NK-92 (cell line): ENCODE data around the gene NUBPL.
A peak's percentile ranks its signal among the peaks of the same experiment; 100 is the strongest.

ENCODE experiments used
- DNase-seq: peaks from one replicate; lab custom pipeline; 2025; ENCODE audit not compliant: unreplicated experiment; lab: John Stamatoyannopoulos, UW

NUBPL gene

GRCh38 chr14:31561155-31561846 is at the start of gene NUBPL:
Gene NUBPL, plus strand, starts transcription at chr14:31561404. Its CDS starts 36 bp downstream, at chr14:31561440.
- peak; percentile 85 for DNase-seq

DNA sequence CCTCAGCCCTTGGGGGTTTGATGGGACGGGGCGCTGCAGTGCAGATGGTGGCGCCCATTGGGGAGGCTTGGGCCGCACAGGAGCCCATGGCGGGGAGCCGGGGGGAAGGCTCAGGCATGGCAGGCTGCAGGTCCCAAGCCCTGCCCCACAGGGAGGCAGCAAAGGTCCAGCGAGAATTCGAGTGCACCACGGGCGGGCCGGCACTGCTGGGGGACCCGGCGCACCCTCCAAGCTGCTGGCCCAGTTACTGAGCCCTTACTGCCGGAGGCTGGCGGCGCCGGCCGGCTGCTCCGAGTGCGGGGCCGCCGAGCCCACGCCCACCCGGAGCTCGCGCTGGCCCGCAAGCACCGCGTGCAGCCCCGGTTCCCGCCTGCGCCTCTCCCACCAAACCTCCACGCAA is 34.1 kb upstream of the NUBPL start:
- no peak for DNase-seq

GRCh38 chr14:31527546-31527945 is 33.7 kb upstream of the NUBPL start:
- no peak for DNase-seq

DNA sequence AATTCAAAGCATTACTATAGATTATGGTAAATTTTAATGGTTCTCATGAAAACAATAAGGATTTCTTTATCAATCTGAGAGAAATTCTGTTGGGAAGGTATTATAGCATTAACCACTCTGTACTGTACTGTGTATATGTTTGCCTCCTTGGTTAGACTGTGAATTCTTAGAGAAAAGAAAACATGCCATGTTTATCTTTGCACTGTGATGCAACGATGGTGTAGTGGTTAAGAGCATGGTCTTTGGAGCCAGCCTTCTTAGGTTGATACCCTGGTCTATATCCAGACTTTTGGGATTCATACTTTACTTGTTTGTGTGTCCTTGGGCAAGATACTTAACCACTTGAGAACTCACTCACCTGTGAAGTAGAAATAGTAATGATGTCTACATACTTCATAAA is 32.2 kb upstream of the NUBPL start:
- DNase-seq: no peak

- no peak for DNase-seq
Observed at GRCh38 chr14:31530136-31530535, 31.1 kb upstream of the NUBPL start.

DNA sequence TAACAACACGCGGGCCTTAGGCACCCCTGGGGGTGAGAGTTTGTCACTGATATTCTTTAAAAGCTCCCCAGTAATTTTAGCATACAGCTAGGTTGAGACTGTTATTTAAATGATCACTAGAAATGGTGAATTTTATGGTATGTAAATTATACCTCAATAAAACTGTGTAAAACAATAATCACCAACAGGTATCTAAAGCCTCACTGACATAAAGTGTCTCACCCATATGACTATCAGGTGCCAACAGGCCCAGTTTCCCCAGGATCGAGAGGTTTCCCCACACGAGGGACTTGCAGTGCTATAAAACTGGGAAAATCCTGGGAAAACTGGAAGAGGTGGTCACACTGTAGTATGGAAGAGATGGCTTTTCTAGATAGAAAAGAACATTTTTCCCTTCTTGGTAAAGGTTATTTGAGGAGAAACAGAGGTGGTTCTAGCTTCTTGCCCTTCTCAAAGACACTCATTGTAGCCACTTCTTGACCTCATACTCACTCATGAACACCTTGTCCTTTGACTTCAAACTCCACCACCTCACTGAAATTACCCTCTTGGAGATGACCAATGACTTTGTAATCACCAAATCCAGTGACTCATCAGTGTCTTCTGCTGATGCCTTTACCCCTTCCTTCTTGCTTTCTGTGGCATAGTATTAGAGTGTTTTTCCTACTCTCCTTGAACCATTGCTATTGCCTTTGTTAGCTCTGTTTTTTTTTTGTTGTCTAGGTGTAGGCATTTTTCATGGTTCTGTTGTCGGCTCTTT is 24.8 kb upstream of the NUBPL start:
- DNase-seq: no peak

DNA sequence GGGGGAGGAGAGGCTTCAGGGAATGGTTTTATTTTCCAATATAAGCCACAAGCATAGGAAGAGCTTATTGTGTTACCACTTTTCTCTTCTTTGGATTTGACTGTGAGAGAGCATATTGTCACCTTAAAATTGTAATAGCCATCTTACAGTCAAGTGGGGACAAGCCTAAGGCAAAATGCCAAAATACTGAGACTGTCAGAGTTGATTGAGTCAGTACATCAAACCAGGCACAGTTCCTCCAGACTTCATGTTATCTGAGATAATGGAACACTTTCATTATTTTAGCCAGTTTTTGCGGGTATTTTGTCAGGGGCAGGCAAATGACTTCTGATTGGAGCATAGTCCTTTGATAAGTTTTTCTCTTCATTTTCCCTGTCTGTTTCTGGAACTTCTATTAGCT is 19.5 kb upstream of the NUBPL start:
- DNase-seq: no peak

- DNase-seq: no peak
Observed at GRCh38 chr14:31543969-31544799, 17.0 kb upstream of the NUBPL start.

GRCh38 chr14:31544816-31545215 is 16.4 kb upstream of the NUBPL start:
- no peak for DNase-seq

DNA sequence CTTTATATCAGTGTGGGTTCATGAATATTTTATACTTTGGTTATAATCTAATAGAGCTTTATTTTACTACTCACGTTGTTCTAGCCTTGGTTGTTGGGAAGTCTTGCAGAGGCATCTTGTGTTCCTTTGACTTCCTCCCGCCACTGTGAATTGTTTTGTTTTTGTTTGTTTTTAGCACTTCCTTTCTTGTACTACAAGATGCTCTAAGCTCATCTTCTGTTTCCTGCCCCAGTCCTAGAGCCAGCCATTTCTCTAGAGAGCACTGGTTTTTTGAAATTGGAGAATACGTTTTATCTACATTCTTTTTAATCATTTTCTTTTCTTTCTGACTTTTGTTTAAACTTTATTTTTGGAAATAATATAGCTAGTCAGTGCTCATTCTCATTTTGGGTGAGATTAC is 15.9 kb upstream of the NUBPL start:
- no peak for DNase-seq

- DNase-seq: no peak
Observed at GRCh38 chr14:31549817-31550216, 11.4 kb upstream of the NUBPL start.

GRCh38 chr14:31550589-31550988 is 10.6 kb upstream of the NUBPL start:
- no peak for DNase-seq

DNA sequence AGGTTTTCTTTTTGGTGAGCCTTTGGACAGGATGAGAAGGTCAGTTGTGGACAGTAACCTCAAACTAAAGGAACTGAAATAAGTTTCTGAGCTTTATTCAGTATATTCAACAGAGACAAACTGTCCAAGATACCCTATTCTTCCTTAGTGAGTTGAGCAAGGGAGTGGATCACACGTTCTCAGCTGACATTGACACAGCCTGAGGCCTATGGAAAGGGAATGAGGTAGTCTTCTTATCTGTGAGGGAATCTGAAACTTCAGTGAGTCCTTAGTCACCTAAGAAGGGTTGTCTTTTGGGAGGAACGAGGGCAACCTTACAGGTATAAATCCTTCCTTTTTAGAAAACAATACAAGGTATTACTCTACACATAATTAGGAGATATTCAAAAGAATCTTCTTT is 5.0 kb upstream of the NUBPL start:
- DNase-seq: no peak

DNA sequence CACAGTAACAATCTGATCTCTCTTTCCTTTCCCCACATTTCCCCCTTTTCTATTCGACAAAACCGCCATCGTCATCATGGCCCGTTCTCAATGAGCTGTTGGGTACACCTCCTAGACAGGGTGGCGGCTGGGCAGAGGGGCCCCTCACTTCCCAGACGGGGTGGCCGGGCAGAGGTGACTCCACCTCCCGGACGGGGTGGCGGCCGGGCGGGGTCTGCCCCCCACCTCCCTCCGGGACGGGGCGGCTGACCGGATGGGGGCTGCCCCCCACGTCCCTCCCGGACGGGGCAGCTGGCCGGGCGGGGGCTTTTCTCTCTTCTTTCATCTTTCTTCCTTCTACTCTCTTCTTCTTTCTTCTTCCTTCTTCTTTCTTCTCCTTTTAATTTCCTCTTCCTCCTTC is 1.3 kb upstream of the NUBPL start:
- DNase-seq: no peak

DNA sequence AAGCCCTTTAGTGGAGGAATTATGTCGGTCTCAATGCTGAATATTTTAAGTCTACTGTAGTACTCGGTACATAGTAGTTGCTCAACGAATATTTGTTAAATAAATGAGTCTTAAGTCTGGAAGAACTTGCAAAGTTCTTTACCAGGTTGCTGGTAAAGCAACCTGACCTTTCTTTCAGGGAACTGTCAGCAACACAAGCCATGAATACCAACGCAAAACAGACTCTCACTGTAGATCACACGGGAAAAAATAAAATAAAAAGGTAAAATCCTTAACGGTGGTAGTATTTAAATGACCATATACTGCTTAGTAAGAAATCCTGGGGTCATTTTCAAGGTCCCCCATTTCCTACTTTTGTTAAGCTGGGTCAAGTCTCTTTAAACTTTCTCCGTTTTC is 447 bp upstream of the NUBPL start:
- no peak for DNase-seq

DNA sequence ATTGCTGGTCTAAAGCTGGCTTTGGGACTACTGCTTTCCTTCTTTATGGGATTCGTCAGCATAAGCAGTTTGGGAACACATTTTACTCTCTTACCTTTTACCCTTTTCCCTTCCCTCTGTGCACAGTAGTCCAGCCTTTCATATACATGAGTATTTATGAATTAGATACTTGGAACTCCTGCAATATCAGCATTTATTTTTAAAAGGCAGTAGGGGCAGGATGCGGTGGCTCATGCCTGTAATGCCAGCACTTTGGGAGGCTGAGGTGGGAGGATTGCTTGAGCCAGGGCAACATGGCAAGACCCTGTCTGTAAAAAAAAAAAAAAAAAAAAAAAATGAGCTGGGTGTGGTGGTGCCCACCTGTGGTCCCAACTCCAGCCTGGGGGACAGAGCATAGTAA is 3.0 kb downstream of the NUBPL start:
- no peak for DNase-seq

- DNase-seq: no peak
Observed at GRCh38 chr14:31566456-31566855, 5.3 kb downstream of the NUBPL start.

GRCh38 chr14:31567655-31568054 is 6.5 kb downstream of the NUBPL start:
- DNase-seq: no peak

DNA sequence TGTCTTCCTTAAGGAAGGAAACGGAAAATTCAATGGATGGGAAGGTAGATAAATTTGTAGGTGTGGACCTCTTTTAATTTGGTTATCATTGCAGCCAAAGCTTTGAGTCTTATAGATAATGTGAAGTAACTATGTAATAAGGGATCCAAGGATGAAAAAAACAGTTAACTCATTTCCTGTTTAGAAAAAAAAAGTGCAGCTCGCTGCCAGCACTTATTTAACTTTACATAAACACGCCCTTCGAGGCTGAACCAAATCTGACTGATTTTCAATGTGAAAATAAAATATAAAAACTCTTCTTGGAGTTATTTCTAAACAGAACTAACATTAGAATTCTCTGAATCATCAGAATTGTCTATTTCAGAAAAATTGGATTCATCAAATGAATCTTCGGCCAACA is 7.0 kb downstream of the NUBPL start:
- DNase-seq: no peak

- no peak for DNase-seq
Observed at GRCh38 chr14:31568671-31569070, 7.5 kb downstream of the NUBPL start.

DNA sequence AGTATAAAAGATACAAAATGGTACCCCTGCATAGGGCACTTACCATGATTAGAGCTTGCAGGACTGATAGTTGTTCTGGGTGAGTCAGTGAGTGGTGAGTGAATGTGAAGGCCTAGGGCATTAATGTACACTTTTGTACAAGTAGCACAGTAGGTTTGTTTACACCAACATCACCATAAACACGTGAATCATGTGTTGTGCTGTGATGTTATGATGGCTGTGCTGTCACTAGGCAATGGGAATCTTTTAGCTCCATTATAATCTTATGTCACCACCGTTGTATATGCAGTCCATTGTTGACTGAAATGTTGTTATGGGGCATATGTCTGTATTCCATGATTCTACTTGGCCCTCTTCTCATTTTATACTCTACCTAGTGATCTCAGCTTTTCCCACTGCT is 11.8 kb downstream of the NUBPL start:
- DNase-seq: no peak

GRCh38 chr14:31576949-31577348 is 15.7 kb downstream of the NUBPL start:
- DNase-seq: no peak
